Sigmoid colon (tissue), 7 donors: Measurements from ENCODE around the gene ODAD2. TPM values are rescaled to one million over a fixed set of nuclear protein-coding genes. Genes with fewer than 3 reads are reported as not detected.

ENCODE experiments used
- DNase-seq: peaks from one replicate; pipeline ENCODE4 v3.0.0-alpha.2; 2019
- H3K27ac ChIP-seq, 4 donors: fragments of 200-600 bp; sonication (generic); one replicate each; pipeline ENCODE4 v1.5.1; 2016 to 2019; ENCODE audit warnings: mild to moderate bottlenecking in 1 of 4
- H3K27me3 ChIP-seq, 3 donors: fragments of 200-600 bp; sonication (generic); one replicate each; pipeline ENCODE4 v1.5.1; 2019; ENCODE audit warnings: mild to moderate bottlenecking in 1 of 3
- H3K36me3 ChIP-seq, 4 donors: fragments of 200-600 bp; sonication (generic); one replicate each; pipeline ENCODE4 v1.5.1; 2016 to 2019
- H3K4me1 ChIP-seq, 4 donors: fragments of 200-600 bp; sonication (generic); one replicate each; pipeline ENCODE4 v1.5.1; 2017 to 2019
- H3K4me3 ChIP-seq, 4 donors: fragments of 200-600 bp; sonication (generic); one replicate each; pipeline ENCODE4 v1.5.1; 2017 to 2019; ENCODE audit warnings: mild to moderate bottlenecking in 2 of 4, moderate library complexity in 1 of 4
- H3K9me3 ChIP-seq, 4 donors: fragments of 200-600 bp in 3 of 4; sonication (generic) in 3 of 4; one replicate each; pipeline versions ENCODE4 v1.5.1 to v1.6.1; 2013 to 2019
- EP300 ChIP-seq, 4 donors: sonication (generic); formaldehyde crosslinking; IDR thresholded peaks; one replicate each; pipeline ENCODE4 v1.6.1; 2017; ENCODE audit warnings: antibody characterized with exemption in 4 of 4
- POLR2A ChIP-seq, 2 donors: fragments of 450-650 bp; IDR thresholded peaks; one replicate each; pipeline ENCODE4 v1.6.1; 2016; ENCODE audit warnings: antibody characterized with exemption in 2 of 2, mild to moderate bottlenecking in 2 of 2, moderate library complexity in 2 of 2
- POLR2AphosphoS5 ChIP-seq, 4 donors: sonication (generic); formaldehyde crosslinking; IDR thresholded peaks; one replicate each; pipeline ENCODE4 v1.6.1; 2017; ENCODE audit warnings: antibody characterized with exemption in 4 of 4
- WGBS, 2 donors: extraction: QIAGEN DNeasy Blood & Tissue Kit; methylation state at CpG; one replicate each; pipeline ENCODE4 v1.1.7; 2013; 5-methylcytosine and 5-hydroxymethylcytosine counted together
- intact Hi-C: fragments of 100-400 bp; cut with DNase I; formaldehyde crosslinking; loops from one replicate; pipeline ENCODE4 v1.15.1; 2023
- polyA plus RNA-seq, 3 donors: library from polyadenylated mRNA; stranded (reverse); fragments of 200-250 nt; gene quantifications; one replicate each; pipeline ENCODE4 v1.2.3, GENCODE V29; 2013
- total RNA-seq, 4 donors: library from RNA; depleted of rRNA; stranded (reverse); fragments of >200 nt; gene quantifications; one replicate each; pipeline ENCODE4 v1.1.0, GENCODE V29; 2016
- TF ChIP-seq, protein P1 (sequence below), 4 experiments: fragments of 450-650 bp in 3 of 4; fragments of 200-600 bp in 1 of 4; IDR thresholded peaks; one replicate each; pipeline ENCODE4 v1.5.1; 2016 to 2019; ENCODE audit warnings: antibody characterized with exemption in 4 of 4, mild to moderate bottlenecking in 3 of 4, moderate library complexity in 2 of 4
- donor health status: healthy with polysubstance abuse.
- donor health status: Bipolar disorder and iron deficiency.
- donor health status: healthy.

ODAD2 gene
- total and polyA plus RNA-seq, 7 donors = 0.29 to 8.8 (median 2.3) TPM; not detected in 1

GRCh38 chr10:27950242-27950564 lies 48.7 kb downstream of the ODAD2 start:
- H3K27me3 ChIP-seq = no peaks in the 10 kb centered on the region
- intact Hi-C loops = no loop called here
- no peak overlapping the region for H3K27ac ChIP-seq
- H3K36me3 ChIP-seq = no peaks in the 10 kb centered on the region
- WGBS, 2 donors = 74 to 77% methylated on average over 2 of the region's 2 CpGs
- no peak overlapping the region for H3K4me3 ChIP-seq
- DNase-seq = no peak
- H3K4me1 ChIP-seq = no peaks in the 10 kb centered on the region
- H3K9me3 ChIP-seq = no peaks in the 10 kb centered on the region
- TF ChIP-seq, protein P1, sequence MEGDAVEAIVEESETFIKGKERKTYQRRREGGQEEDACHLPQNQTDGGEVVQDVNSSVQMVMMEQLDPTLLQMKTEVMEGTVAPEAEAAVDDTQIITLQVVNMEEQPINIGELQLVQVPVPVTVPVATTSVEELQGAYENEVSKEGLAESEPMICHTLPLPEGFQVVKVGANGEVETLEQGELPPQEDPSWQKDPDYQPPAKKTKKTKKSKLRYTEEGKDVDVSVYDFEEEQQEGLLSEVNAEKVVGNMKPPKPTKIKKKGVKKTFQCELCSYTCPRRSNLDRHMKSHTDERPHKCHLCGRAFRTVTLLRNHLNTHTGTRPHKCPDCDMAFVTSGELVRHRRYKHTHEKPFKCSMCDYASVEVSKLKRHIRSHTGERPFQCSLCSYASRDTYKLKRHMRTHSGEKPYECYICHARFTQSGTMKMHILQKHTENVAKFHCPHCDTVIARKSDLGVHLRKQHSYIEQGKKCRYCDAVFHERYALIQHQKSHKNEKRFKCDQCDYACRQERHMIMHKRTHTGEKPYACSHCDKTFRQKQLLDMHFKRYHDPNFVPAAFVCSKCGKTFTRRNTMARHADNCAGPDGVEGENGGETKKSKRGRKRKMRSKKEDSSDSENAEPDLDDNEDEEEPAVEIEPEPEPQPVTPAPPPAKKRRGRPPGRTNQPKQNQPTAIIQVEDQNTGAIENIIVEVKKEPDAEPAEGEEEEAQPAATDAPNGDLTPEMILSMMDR (IDR thresholded peaks at IDR 0.05) = no peak
- TF ChIP-seq POLR2AphosphoS5 (IDR thresholded peaks at IDR 0.05) (no peak), POLR2A (IDR thresholded peaks at IDR 0.05) (no peak), EP300 (IDR thresholded peaks at IDR 0.05) (no peak)

- DNase-seq = no peak
- Histone ChIP-seq H3K9me3 (no peaks in the 10 kb centered on the region), H3K36me3 (no peaks in the 10 kb centered on the region), H3K4me3 (no peak overlapping the region), H3K27ac (no peak overlapping the region), H3K4me1 (no peaks in the 10 kb centered on the region), H3K27me3 (no peaks in the 10 kb centered on the region)
- intact Hi-C loops = no loop called here
- WGBS, 2 donors = 71 to 83% methylated on average over 9 of the region's 9 CpGs
- TF ChIP-seq EP300 (IDR thresholded peaks at IDR 0.05) (no peak), POLR2AphosphoS5 (IDR thresholded peaks at IDR 0.05) (no peak), POLR2A (IDR thresholded peaks at IDR 0.05) (no peak)
- TF ChIP-seq, protein P1 (IDR thresholded peaks at IDR 0.05) = no peak
Observed at GRCh38 chr10:27949528-27950241, 49.2 kb downstream of the ODAD2 start.

- H3K9me3 ChIP-seq = no peaks in the 10 kb centered on the region
- H3K4me3 ChIP-seq = no peak overlapping the region
- intact Hi-C loops = no loop called here
- TF ChIP-seq POLR2A (IDR thresholded peaks at IDR 0.05) (no peak), EP300 (IDR thresholded peaks at IDR 0.05) (no peak), POLR2AphosphoS5 (IDR thresholded peaks at IDR 0.05) (no peak)
- TF ChIP-seq, protein P1 (IDR thresholded peaks at IDR 0.05) = no peak
- WGBS, 2 donors = 55 to 61% methylated on average over 1 of the region's 1 CpG
- H3K36me3 ChIP-seq = no peaks in the 10 kb centered on the region
- H3K4me1 ChIP-seq = no peaks in the 10 kb centered on the region
- no peaks in the 10 kb centered on the region for H3K27me3 ChIP-seq
- DNase-seq = no peak
- no peak overlapping the region for H3K27ac ChIP-seq
Observed at GRCh38 chr10:27948186-27948585, 50.7 kb downstream of the ODAD2 start.

DNA sequence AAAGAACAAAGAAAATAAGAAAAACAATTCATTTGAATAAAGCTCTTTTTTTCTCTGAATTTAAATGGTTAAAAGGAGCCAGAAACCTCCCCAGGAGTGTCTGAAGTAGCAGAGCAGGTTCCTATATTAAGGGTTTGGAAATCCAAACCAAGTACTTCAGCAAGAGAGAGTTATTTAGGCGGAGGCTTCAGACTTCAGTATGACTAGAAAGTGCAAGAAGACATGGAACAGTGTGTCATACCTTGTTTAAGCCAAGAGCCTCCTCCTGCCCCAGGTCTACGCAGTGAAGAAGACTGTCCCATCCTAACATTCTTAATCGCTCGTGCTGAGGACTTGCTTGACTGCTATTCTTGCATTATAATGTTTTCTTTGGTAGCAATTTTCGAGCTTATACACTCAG lies 51.3 kb downstream of the ODAD2 start:
- intact Hi-C loops = no loop called here
- 78 to 83% methylated on average over 5 of the region's 5 CpGs for WGBS, 2 donors
- Histone ChIP-seq H3K36me3 (no peaks in the 10 kb centered on the region), H3K27ac (no peak overlapping the region), H3K4me3 (no peak overlapping the region), H3K4me1 (no peaks in the 10 kb centered on the region), H3K9me3 (no peaks in the 10 kb centered on the region), H3K27me3 (no peaks in the 10 kb centered on the region)
- no peak for DNase-seq
- TF ChIP-seq EP300 (IDR thresholded peaks at IDR 0.05) = no peak
- TF ChIP-seq POLR2A (IDR thresholded peaks at IDR 0.05) = no peak
- TF ChIP-seq, protein P1 (IDR thresholded peaks at IDR 0.05) = no peak
- no peak for TF ChIP-seq POLR2AphosphoS5 (IDR thresholded peaks at IDR 0.05)

DNA sequence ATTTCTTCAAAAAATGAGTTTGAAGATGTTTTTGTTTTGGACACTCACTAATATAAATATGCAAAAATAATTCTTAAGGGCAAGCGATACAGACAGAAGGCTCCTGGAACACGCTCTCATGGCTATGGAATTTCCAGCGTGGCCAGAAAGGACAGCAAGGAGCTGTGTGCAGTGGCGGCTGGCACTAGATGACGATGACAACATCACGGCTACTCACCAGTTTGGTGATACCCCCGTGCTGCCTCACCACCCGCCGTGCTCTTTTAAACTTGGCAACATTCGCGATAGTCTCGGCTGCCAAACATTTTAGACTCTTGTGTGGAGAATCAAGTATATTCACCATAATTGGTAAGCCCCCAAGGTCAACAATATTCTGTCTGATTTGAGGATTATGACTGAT lies 54.9 kb downstream of the ODAD2 start:
- Histone ChIP-seq H3K27ac (no peak overlapping the region), H3K9me3 (no peaks in the 10 kb centered on the region), H3K36me3 (no peaks in the 10 kb centered on the region), H3K4me3 (no peak overlapping the region), H3K4me1 (no peaks in the 10 kb centered on the region), H3K27me3 (no peaks in the 10 kb centered on the region)
- 90 to 95% methylated on average over 12 of the region's 12 CpGs for WGBS, 2 donors
- intact Hi-C loops = no loop called here
- no peak for DNase-seq
- no peak for TF ChIP-seq POLR2A (IDR thresholded peaks at IDR 0.05)
- TF ChIP-seq, protein P1 (IDR thresholded peaks at IDR 0.05) = no peak
- TF ChIP-seq EP300 (IDR thresholded peaks at IDR 0.05) = no peak
- TF ChIP-seq POLR2AphosphoS5 (IDR thresholded peaks at IDR 0.05) = no peak
